Naive thymus-derived CD4-positive, alpha-beta T cell (primary cell): ENCODE results near the gene SHC3. TPM values are rescaled to one million over a fixed set of nuclear protein-coding genes. Genes with fewer than 3 reads are reported as not detected.

Experiments
- ATAC-seq: fragments of 150-1000 bp; cut with Tn5 transposase; 2 replicates; pipeline ENCODE4 v1.10.0; 2021; ENCODE audit warnings: mild to moderate bottlenecking, moderate library complexity
- CTCF ChIA-PET: fragments of 350-600 bp; sonication (Branson Sonifier 250); formaldehyde crosslinking; loops from one replicate; lab custom pipeline; 2021; ENCODE audit warnings: antibody characterized with exemption; lab: Charles Lee
- POLR2A ChIA-PET: fragments of 350-600 bp; sonication (Branson Sonifier 250); formaldehyde crosslinking; loops from one replicate; lab custom pipeline; 2021; ENCODE audit warnings: antibody characterized with exemption, inconsistent platforms; lab: Charles Lee
- DNase-seq, 9 donors: peaks; one replicate each; pipeline versions ENCODE4 v3.0.0 to v3.0.0-alpha.2; 2020 to 2022; ENCODE audit warnings: mixed read lengths in 1 of 9
- H3K27ac ChIP-seq: one replicate; pipeline ENCODE4 v1.7.0; 2013; ENCODE audit warnings: mild to moderate bottlenecking, low read depth, low read length, moderate library complexity
- H3K27me3 ChIP-seq, 2 donors: one replicate each; pipeline ENCODE4 v1.7.0; 2013; ENCODE audit warnings: low read length in 2 of 2, mild to moderate bottlenecking in 2 of 2, moderate library complexity in 2 of 2; ENCODE audit not compliant: control insufficient read depth in 2 of 2, insufficient read depth in 2 of 2
- H3K36me3 ChIP-seq, 3 experiments: 1 replicate in 2 of 3; 2 replicates in 1 of 3; pipeline ENCODE4 v1.7.0; 2013; ENCODE audit warnings: low read length in 3 of 3, mild to moderate bottlenecking in 3 of 3, moderate library complexity in 1 of 3; ENCODE audit not compliant: insufficient read depth in 3 of 3, control insufficient read depth in 2 of 3
- H3K4me1 ChIP-seq, 2 donors: one replicate each; pipeline ENCODE4 v1.7.0; 2013; ENCODE audit warnings: low read length in 2 of 2, mild to moderate bottlenecking in 2 of 2, moderate library complexity in 1 of 2; ENCODE audit not compliant: control insufficient read depth in 2 of 2, insufficient read depth in 2 of 2
- H3K4me3 ChIP-seq: 2 replicates; pipeline ENCODE4 v1.7.0; 2013; ENCODE audit warnings: mild to moderate bottlenecking, low read length
- H3K9me3 ChIP-seq, 3 experiments: 1 replicate in 2 of 3; 2 replicates in 1 of 3; pipeline ENCODE4 v1.7.0; 2013; ENCODE audit warnings: low read length in 3 of 3; ENCODE audit not compliant: control insufficient read depth in 2 of 3
- H3K27ac Mint-ChIP-seq, 9 donors: one replicate each; pipeline ENCODE4 v1.8.0; 2020 to 2022; ENCODE audit warnings: mixed read lengths in 9 of 9, mild to moderate bottlenecking in 8 of 9, moderate library complexity in 5 of 9, inconsistent platforms in 2 of 9
- H3K27me3 Mint-ChIP-seq, 5 donors: one replicate each; pipeline ENCODE4 v1.8.0; 2021 to 2022; ENCODE audit warnings: mixed read lengths in 5 of 5, mild to moderate bottlenecking in 1 of 5
- H3K36me3 Mint-ChIP-seq, 5 donors: one replicate each; pipeline ENCODE4 v1.8.0; 2020 to 2022; ENCODE audit warnings: mixed read lengths in 5 of 5, mild to moderate bottlenecking in 3 of 5, inconsistent platforms in 1 of 5
- H3K4me1 Mint-ChIP-seq, 7 donors: one replicate each; pipeline ENCODE4 v1.8.0; 2020 to 2022; ENCODE audit warnings: mixed read lengths in 7 of 7, mild to moderate bottlenecking in 3 of 7, inconsistent platforms in 1 of 7
- H3K4me3 Mint-ChIP-seq, 10 donors: one replicate each; pipeline ENCODE4 v1.8.0; 2020 to 2022; ENCODE audit warnings: mild to moderate bottlenecking in 10 of 10, mixed read lengths in 10 of 10, moderate library complexity in 6 of 10, inconsistent platforms in 2 of 10
- H3K9me3 Mint-ChIP-seq, 11 donors: one replicate each; pipeline ENCODE4 v1.8.0; 2020 to 2022; ENCODE audit warnings: mixed read lengths in 11 of 11, mild to moderate bottlenecking in 4 of 11, inconsistent platforms in 1 of 11, moderate library complexity in 1 of 11
- intact Hi-C, 2 donors: fragments of 100-400 bp; cut with micrococcal nuclease; formaldehyde crosslinking; loops; one replicate each; pipeline ENCODE4 v1.15.1; 2023
- polyA plus RNA-seq, 2 donors: library from polyadenylated mRNA; unstranded; fragments of 300-500 nt; fragmentation: Illumina TruSeq; gene quantifications; one replicate each; pipeline ENCODE4 v1.2.3, GENCODE V29; 2021
- total RNA-seq, 6 experiments: library from RNA in 5 of 6; stranded (reverse) in 5 of 6; gene quantifications; 1 replicate in 5 of 6; 2 replicates in 1 of 6; pipeline ENCODE4 v1.2.3 and lab custom pipeline; 2021 to 2026

SHC3 gene
- total and polyA plus RNA-seq, 7 experiments from 2014 or later = 0.02 to 0.11 (median 0.07) TPM; not detected in 3

DNA sequence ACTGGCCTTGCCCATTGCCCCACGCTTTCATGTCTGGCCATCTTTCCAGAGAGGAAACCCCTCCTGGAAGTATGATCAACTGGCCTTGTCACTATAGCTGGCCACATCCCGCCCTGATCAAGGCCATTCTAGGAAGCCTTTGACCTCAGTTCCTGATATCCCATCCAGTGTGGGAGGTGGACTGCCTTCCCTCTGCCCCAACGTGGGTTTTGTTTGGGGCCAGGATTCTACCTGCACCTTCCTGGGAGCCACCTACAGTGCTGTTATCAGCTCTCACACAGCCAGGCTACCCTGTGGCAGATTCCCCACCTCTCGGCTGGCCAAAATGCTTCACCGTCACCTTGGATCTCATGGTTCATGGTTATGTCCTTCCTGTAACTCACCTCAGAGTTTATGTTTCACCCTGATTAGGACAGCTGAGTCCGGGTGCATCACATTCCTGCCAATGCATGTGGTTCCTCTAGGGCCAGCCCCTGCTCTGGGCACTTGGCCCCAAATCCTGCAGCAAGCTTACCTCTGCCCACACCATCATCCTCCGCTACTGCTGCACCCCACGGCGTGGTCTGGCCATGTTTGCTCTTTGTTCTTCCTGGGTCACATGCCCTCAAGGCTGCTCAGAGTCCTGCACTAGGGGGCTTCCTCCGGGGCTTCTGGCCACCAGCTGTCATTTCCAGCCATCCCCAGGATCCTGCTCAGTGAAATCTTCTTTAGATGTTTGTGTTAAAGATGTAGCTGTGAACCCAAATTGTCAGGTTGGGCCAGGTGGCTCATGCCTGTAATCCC is 211.5 kb downstream of the SHC3 start:
- ChIA-PET POLR2A (no interaction called here), CTCF (interaction anchor here (0.8 kb wide), 1 partner anchor 227 kb away, joined by 3 read pairs; no protein-coding TSS in a partner anchor)
- no peak overlapping the region for H3K27ac Mint-ChIP-seq
- ATAC-seq (no peak), DNase-seq (no peak)
- no peaks in the 10 kb centered on the region for H3K4me1 Mint-ChIP-seq
- Histone ChIP-seq H3K27ac (no peak overlapping the region), H3K27me3 (no peaks in the 10 kb centered on the region), H3K4me1 (no peaks in the 10 kb centered on the region), H3K4me3 (no peak overlapping the region), H3K36me3 (no peaks in the 10 kb centered on the region), H3K9me3 (no peaks in the 10 kb centered on the region)
- no peaks in the 10 kb centered on the region for H3K36me3 Mint-ChIP-seq
- H3K9me3 Mint-ChIP-seq = no peaks in the 10 kb centered on the region
- peak overlapping the region in 1 of 10 donors; percentile 22 for H3K4me3 Mint-ChIP-seq
- H3K27me3 Mint-ChIP-seq = peaks cover 0 to 10% (median 0%) of the 10 kb centered on the region in 5 donors
- intact Hi-C loops = no loop called here

GRCh38 chr9:88965473-88965872 is 213.1 kb downstream of the SHC3 start:
- Histone ChIP-seq H3K9me3 (no peaks in the 10 kb centered on the region), H3K4me1 (no peaks in the 10 kb centered on the region), H3K27me3 (no peaks in the 10 kb centered on the region), H3K4me3 (no peak overlapping the region), H3K36me3 (no peaks in the 10 kb centered on the region), H3K27ac (no peak overlapping the region)
- H3K4me3 Mint-ChIP-seq = no peak overlapping the region
- POLR2A ChIA-PET = interaction anchor here (0.7 kb wide), 1 partner anchor 76 kb away, joined by 5 read pairs; no protein-coding TSS in a partner anchor
- no peak overlapping the region for H3K27ac Mint-ChIP-seq
- H3K9me3 Mint-ChIP-seq = no peaks in the 10 kb centered on the region
- H3K27me3 Mint-ChIP-seq = peaks cover 0 to 16% (median 7%) of the 10 kb centered on the region in 5 donors
- ATAC-seq (no peak), DNase-seq (no peak)
- no peaks in the 10 kb centered on the region for H3K36me3 Mint-ChIP-seq
- CTCF ChIA-PET = no interaction called here
- intact Hi-C loops = no loop called here
- no peaks in the 10 kb centered on the region for H3K4me1 Mint-ChIP-seq

GRCh38 chr9:88960632-88961031 is 218.0 kb downstream of the SHC3 start:
- peaks cover 17 to 22% (median 21%) of the 10 kb centered on the region in 5 donors for H3K27me3 Mint-ChIP-seq
- Histone ChIP-seq H3K27ac (no peak overlapping the region), H3K4me1 (no peaks in the 10 kb centered on the region), H3K9me3 (no peaks in the 10 kb centered on the region), H3K27me3 (no peaks in the 10 kb centered on the region), H3K36me3 (no peaks in the 10 kb centered on the region), H3K4me3 (no peak overlapping the region)
- ChIA-PET CTCF (no interaction called here), POLR2A (no interaction called here)
- intact Hi-C loops = loop anchor here in 1 of 2 donors (5.0 kb wide), 1 partner anchor 38 kb away; no protein-coding TSS in a partner anchor
- H3K36me3 Mint-ChIP-seq = no peaks in the 10 kb centered on the region
- H3K27ac Mint-ChIP-seq = no peak overlapping the region
- ATAC-seq = no peak
- no peak overlapping the region for H3K4me3 Mint-ChIP-seq
- no peak for DNase-seq
- peaks cover 0 to 1% (median 0%) of the 10 kb centered on the region in 7 donors for H3K4me1 Mint-ChIP-seq
- no peaks in the 10 kb centered on the region for H3K9me3 Mint-ChIP-seq

- H3K9me3 Mint-ChIP-seq = no peaks in the 10 kb centered on the region
- peaks cover 0 to 1% (median 0%) of the 10 kb centered on the region in 7 donors for H3K4me1 Mint-ChIP-seq
- no peaks in the 10 kb centered on the region for H3K4me1 ChIP-seq
- peaks cover 20 to 30% (median 24%) of the 10 kb centered on the region in 5 donors for H3K27me3 Mint-ChIP-seq
- H3K9me3 ChIP-seq = no peaks in the 10 kb centered on the region
- H3K27me3 ChIP-seq = no peaks in the 10 kb centered on the region
- no peak overlapping the region for H3K27ac ChIP-seq
- ATAC-seq (no peak), DNase-seq (no peak)
- ChIA-PET CTCF (no interaction called here), POLR2A (no interaction called here)
- H3K36me3 ChIP-seq = no peaks in the 10 kb centered on the region
- intact Hi-C loops = loop anchor here in 1 of 2 donors (5.0 kb wide), 1 partner anchor 38 kb away; no protein-coding TSS in a partner anchor
- no peak overlapping the region for H3K4me3 ChIP-seq
- H3K36me3 Mint-ChIP-seq = no peaks in the 10 kb centered on the region
- H3K27ac Mint-ChIP-seq = no peak overlapping the region
- H3K4me3 Mint-ChIP-seq = no peak overlapping the region
Observed at GRCh38 chr9:88959727-88960469, 218.7 kb downstream of the SHC3 start.

DNA sequence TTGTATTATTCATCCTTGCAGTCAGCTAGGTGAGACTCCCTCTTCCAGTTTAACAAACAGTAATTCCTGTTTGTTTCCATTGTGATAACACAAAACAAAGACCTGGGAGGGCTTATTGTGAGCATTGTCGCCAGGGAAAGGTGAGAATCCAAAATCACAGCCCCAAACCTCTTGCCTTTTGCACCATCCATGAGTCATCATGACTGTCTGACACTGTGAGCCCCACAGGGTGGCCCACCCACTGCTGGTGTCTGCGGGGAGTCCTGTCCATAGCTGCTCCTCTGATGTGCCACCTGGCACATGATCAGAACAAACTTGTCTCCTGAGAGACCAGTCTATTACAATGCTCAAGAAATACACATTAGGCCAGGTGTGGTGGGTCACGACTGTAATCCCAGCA is 221.1 kb downstream of the SHC3 start:
- intact Hi-C loops = no loop called here
- H3K4me3 ChIP-seq = no peak overlapping the region
- ATAC-seq (no peak), DNase-seq (no peak)
- no peaks in the 10 kb centered on the region for H3K27me3 ChIP-seq
- Mint-ChIP-seq H3K27ac (no peak overlapping the region), H3K4me3 (no peak overlapping the region), H3K36me3 (no peaks in the 10 kb centered on the region), H3K9me3 (no peaks in the 10 kb centered on the region), H3K27me3 (peaks cover 11 to 45% (median 33%) of the 10 kb centered on the region in 5 donors), H3K4me1 (peaks cover 0 to 7% (median 6%) of the 10 kb centered on the region in 7 donors)
- POLR2A ChIA-PET = no interaction called here
- CTCF ChIA-PET = no interaction called here
- no peaks in the 10 kb centered on the region for H3K36me3 ChIP-seq
- H3K4me1 ChIP-seq = no peaks in the 10 kb centered on the region
- no peaks in the 10 kb centered on the region for H3K9me3 ChIP-seq
- H3K27ac ChIP-seq = no peak overlapping the region
